Heart left ventricle (tissue), 13 donors: ENCODE results near the gene ST7.

Source experiments
- CTCF ChIP-seq, 12 donors: fragments of 200-600 bp; sonication (generic) in 4 of 12; IDR thresholded peaks; one replicate each; pipeline versions ENCODE4 v1.5.0 to v1.8.0; 2018 to 2022; ENCODE audit warnings: antibody characterized with exemption in 12 of 12, mild to moderate bottlenecking in 5 of 12
- POLR2A ChIP-seq, 2 donors: fragments of 450-650 bp; IDR thresholded peaks; one replicate each; pipeline ENCODE4 v1.6.1; 2017; ENCODE audit warnings: antibody characterized with exemption in 2 of 2, mild to moderate bottlenecking in 2 of 2, moderate library complexity in 2 of 2
- donor health status: ischemic (EF 13 %, LVEDD 7.1; RV severe dilation, severe dysfunction).
- donor health status: DM: no; HTN: yes; CAD: no.
- donor health status: DM: no; HTN: no; CAD: no.
- donor health status: ischemic (EF 25% LVEDD 6.9; RV normal size, moderate dysfunction).
- donor health status: ischemic (EF 25% LVEDD 5.7; RV mildly dilated, moderate dysfunction).
- donor health status: ischemic (EF 35%, LVEDD 5.7; RV mildly dilated, moderate dysfunction).
- donor health status: nonischemic (EF 11% LVEDD 7.7; RV severe dilation, severe dysfunction).
- donor health status: DM: yes; HTN: yes; CAD: no.
- donor health status: PGD.
- donor health status: ischemic (EF 29% LVEDD 5.4; RV normal size, mild dysfunction).
- donor health status: nonischemic (EF 23%, LVEDD 6.1; RV moderate dilation, normal function).

- no peak for TF ChIP-seq POLR2A (IDR thresholded peaks at IDR 0.05)
- TF ChIP-seq CTCF (IDR thresholded peaks at IDR 0.05), result no peak
Measured at GRCh38 chr7:117091721-117092120, 138.4 kb downstream of the ST7 start.
